Measurements from ENCODE around the gene UBN1. TPM values are rescaled to one million over a fixed set of nuclear protein-coding genes. Genes with fewer than 3 reads are reported as not detected.

Gene UBN1
- total RNA-seq, 1 experiment from 2014 or later = 33.3 TPM

GRCh38 chr16:4883501-4883900 is 36.2 kb downstream of the UBN1 start:
- H3K9me3 Mint-ChIP-seq (ENCODE audit: unreplicated experiment) = no peaks in the 10 kb centered on the region
- ChIA-PET POLR2A (interaction anchor here (0.5 to 0.8 kb wide), 3 partner anchors 12 to 1809 kb away, joined by 4 to 5 read pairs (median 4); no protein-coding TSS in a partner anchor), CTCF (interaction anchor here (0.6 to 1.3 kb wide), 3 partner anchors 48 to 72 kb away, joined by 3 to 6 read pairs (median 4); partner anchors contain the start of gene PPL)
- no peak for DNase-seq (ENCODE audit: unreplicated experiment)
- TF ChIP-seq CTCF (IDR thresholded peaks at IDR 0.05; ENCODE audit: unreplicated experiment) = no peak
- no peak overlapping the region for H3K4me3 Mint-ChIP-seq (ENCODE audit: unreplicated experiment)
- H3K4me1 Mint-ChIP-seq (ENCODE audit: insufficient read depth, unreplicated experiment) = peaks cover 31% of the 10 kb centered on the region
- no TSS peak for BruUV-seq (replicated peaks)
- H3K27me3 Mint-ChIP-seq (ENCODE audit: insufficient read depth, unreplicated experiment) = no peaks in the 10 kb centered on the region
- intact Hi-C loops (cut with micrococcal nuclease) = loop anchor here (2.0 to 10.0 kb wide), 2 partner anchors 37 to 51 kb away; partner anchors contain the start of genes GLYR1, PPL and UBN1
- peaks cover 99% of the 10 kb centered on the region for H3K36me3 Mint-ChIP-seq (ENCODE audit: insufficient read depth, unreplicated experiment)
- no peak overlapping the region for H3K27ac Mint-ChIP-seq (ENCODE audit: low read depth, unreplicated experiment)

GRCh38 chr16:4884209-4884608 is 36.9 kb downstream of the UBN1 start:
- ChIA-PET POLR2A (interaction anchor here (0.5 to 1.2 kb wide), 3 partner anchors 11 to 72 kb away, joined by 4 read pairs; no protein-coding TSS in a partner anchor), CTCF (interaction anchor here (0.5 to 1.3 kb wide), 4 partner anchors 13 to 72 kb away, joined by 3 to 10 read pairs (median 5); partner anchors contain the start of gene PPL)
- Mint-ChIP-seq H3K27ac (ENCODE audit: low read depth, unreplicated experiment) (no peak overlapping the region), H3K9me3 (ENCODE audit: unreplicated experiment) (no peaks in the 10 kb centered on the region), H3K4me1 (ENCODE audit: insufficient read depth, unreplicated experiment) (peaks cover 25% of the 10 kb centered on the region), H3K36me3 (ENCODE audit: insufficient read depth, unreplicated experiment) (peaks cover 100% of the 10 kb centered on the region), H3K4me3 (ENCODE audit: unreplicated experiment) (peak overlapping the region; percentile 19), H3K27me3 (ENCODE audit: insufficient read depth, unreplicated experiment) (no peaks in the 10 kb centered on the region)
- BruUV-seq (replicated peaks) = no TSS peak
- no peak for TF ChIP-seq CTCF (IDR thresholded peaks at IDR 0.05; ENCODE audit: unreplicated experiment)
- intact Hi-C loops (cut with micrococcal nuclease) = loop anchor here (10.0 kb wide), 1 partner anchor 51 kb away; the partner anchor contains the start of gene PPL
- no peak for DNase-seq (ENCODE audit: unreplicated experiment)

- peaks cover 25% of the 10 kb centered on the region for H3K4me1 Mint-ChIP-seq (ENCODE audit: insufficient read depth, unreplicated experiment)
- POLR2A ChIA-PET = interaction anchor here (0.8 to 1.2 kb wide), 2 partner anchors 52 to 71 kb away, joined by 4 read pairs; no protein-coding TSS in a partner anchor
- peak overlapping the region; percentile 58 for H3K27ac Mint-ChIP-seq (ENCODE audit: low read depth, unreplicated experiment)
- DNase-seq (ENCODE audit: unreplicated experiment) = no peak
- CTCF ChIA-PET = interaction anchor here (0.8 to 1.2 kb wide), 3 partner anchors 14 to 71 kb away, joined by 3 to 10 read pairs (median 3); no protein-coding TSS in a partner anchor
- no peak overlapping the region for H3K4me3 Mint-ChIP-seq (ENCODE audit: unreplicated experiment)
- H3K36me3 Mint-ChIP-seq (ENCODE audit: insufficient read depth, unreplicated experiment) = peaks cover 100% of the 10 kb centered on the region
- H3K27me3 Mint-ChIP-seq (ENCODE audit: insufficient read depth, unreplicated experiment) = no peaks in the 10 kb centered on the region
- intact Hi-C loops (cut with micrococcal nuclease) = loop anchor here (10.0 kb wide), 1 partner anchor 50 kb away; the partner anchor contains the start of gene PPL
- no peak for TF ChIP-seq CTCF (IDR thresholded peaks at IDR 0.05; ENCODE audit: unreplicated experiment)
- H3K9me3 Mint-ChIP-seq (ENCODE audit: unreplicated experiment) = no peaks in the 10 kb centered on the region
- no TSS peak for BruUV-seq (replicated peaks)
These were observed 37.9 kb downstream of the UBN1 start for GRCh38 chr16:4884972-4885874.

- Mint-ChIP-seq H3K9me3 (ENCODE audit: unreplicated experiment) (no peaks in the 10 kb centered on the region), H3K36me3 (ENCODE audit: insufficient read depth, unreplicated experiment) (peaks cover 99% of the 10 kb centered on the region), H3K27ac (ENCODE audit: low read depth, unreplicated experiment) (peak overlapping the region; percentile 58), H3K4me3 (ENCODE audit: unreplicated experiment) (no peak overlapping the region), H3K27me3 (ENCODE audit: insufficient read depth, unreplicated experiment) (no peaks in the 10 kb centered on the region), H3K4me1 (ENCODE audit: insufficient read depth, unreplicated experiment) (peaks cover 25% of the 10 kb centered on the region)
- CTCF ChIA-PET = interaction anchor here (0.5 to 0.6 kb wide), 2 partner anchors 120 to 165 kb away, joined by 4 read pairs; no protein-coding TSS in a partner anchor
- BruUV-seq (replicated peaks) = no TSS peak
- POLR2A ChIA-PET = no interaction called here
- no peak for DNase-seq (ENCODE audit: unreplicated experiment)
- no peak for TF ChIP-seq CTCF (IDR thresholded peaks at IDR 0.05; ENCODE audit: unreplicated experiment)
- intact Hi-C loops (cut with micrococcal nuclease) = loop anchor here (10.0 kb wide), 1 partner anchor 49 kb away; the partner anchor contains the start of gene PPL
These were observed 38.9 kb downstream of the UBN1 start for GRCh38 chr16:4886151-4886550.

Measured in MCF 10A (cell line).